ENCODE data around the gene PPP2R5C.

Gene PPP2R5C

GRCh38 chr14:101865288-101865687 lies 103.8 kb downstream of the PPP2R5C start:
- no peak for DNase-seq (ENCODE audit: low read depth)

- no peak for DNase-seq (ENCODE audit: low read depth)
Observed at GRCh38 chr14:101867854-101868253, 106.3 kb downstream of the PPP2R5C start.

DNA sequence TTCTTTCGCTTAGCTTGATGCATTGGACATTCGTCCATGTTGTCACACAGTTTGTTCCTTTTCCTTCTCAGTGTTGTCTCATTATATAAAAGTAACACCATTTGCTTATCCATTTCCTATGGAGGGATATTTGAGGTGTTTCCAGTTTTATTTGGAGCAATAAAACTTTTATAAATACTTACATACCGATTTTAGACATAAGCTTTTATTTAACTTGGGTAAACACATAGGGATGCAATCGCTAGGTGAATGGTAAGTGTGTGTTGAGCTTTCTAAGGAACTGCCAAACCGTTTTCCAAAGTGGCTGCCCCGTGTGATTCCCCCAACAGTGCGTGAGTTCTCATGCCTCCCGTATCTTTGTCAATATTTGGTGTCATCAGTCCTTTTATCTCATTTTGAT lies 107.7 kb downstream of the PPP2R5C start:
- DNase-seq (ENCODE audit: low read depth), result no peak

DNA sequence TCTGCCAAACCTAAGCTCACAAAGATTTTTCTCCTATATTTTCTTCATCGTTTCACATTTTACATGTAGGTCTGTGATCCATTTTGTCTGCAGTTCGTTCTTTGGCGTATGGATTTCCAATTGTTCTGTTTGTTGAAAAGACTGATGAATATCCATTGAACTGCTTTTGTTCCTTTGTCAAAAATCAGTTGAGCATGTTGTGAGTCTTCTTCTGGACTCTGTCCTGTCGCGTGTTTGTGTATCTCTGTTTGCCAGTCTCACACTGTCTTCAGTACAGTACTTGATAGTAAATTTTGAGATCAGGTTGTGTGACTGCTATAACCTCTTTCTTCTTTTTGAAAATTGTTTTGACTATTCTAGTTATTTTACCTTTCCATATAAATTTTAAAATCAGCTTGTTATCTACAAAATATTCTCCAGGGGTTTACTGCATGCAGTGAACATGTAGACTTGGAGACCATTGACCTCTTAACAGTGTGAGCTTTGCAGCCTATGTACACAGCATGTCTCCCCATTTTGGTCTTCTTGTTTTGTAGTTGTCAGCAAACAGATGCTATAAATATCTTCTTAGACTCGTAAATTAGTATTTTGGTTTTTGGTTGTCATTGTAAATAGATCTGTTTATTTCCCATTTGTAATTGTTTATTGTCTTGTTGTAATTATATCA lies 108.9 kb downstream of the PPP2R5C start:
- DNase-seq (ENCODE audit: low read depth), result no peak

DNA sequence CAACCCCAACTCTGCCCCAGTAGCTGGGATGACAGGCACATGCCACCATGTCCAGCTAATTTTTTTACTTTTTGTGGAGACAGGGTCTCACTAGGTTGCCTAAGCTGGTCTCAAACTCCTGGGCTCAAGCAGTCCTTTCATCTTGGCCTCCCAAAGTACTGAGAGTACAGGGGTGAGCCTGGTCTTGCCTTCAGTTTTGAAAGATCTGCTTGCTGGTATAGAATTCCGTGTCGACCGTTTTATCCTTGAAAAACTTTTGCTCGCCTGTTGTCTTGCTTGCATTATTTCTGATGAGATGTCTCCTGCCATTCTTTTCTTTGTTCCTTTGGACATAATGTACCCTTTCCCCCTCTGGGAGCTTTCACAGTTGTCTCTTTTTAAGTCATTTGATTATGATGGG lies 110.8 kb downstream of the PPP2R5C start:
- DNase-seq (ENCODE audit: low read depth), result no peak

DNA sequence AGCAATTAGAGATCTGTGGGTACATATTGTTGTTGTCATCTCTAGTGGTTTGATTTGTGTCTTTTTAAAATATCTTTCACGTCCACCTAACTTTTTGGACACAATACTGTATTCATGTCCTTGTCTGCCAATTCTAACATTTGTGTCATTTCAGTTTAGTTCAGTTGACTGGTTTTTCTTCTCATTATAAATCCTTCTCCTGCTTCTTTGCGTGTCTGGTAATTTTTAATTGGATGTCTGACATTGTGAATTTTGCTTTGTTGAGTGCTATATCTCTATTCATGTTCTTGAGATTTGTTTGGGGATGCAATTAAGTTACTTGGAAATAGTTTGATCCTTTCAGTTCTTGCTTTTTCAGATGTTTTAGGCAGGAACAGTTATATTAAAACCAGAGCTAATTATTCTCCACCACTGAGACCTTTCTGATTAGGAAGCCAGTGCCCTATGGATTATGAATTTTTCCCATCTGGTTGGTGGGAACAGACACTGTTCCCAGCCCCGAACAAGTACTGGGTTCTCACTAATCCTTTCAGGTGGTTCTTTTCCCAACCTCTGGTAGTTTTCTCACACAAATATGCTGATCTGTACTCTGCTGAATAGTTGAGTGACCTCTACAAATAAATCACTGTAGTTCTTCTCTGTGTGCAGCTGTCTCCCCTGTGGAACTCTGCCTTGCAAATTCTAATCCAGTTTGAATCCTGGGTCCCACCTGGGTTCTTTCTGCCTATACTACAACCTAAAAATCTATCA lies 111.7 kb downstream of the PPP2R5C start:
- no peak for DNase-seq (ENCODE audit: low read depth)

- DNase-seq (ENCODE audit: low read depth), result no peak
Observed at GRCh38 chr14:101873991-101874390, 112.5 kb downstream of the PPP2R5C start.

GRCh38 chr14:101875041-101875726 lies 113.7 kb downstream of the PPP2R5C start:
- DNase-seq (ENCODE audit: low read depth), result no peak

- peak; percentile 41 for DNase-seq (ENCODE audit: low read depth)
Observed at GRCh38 chr14:101875727-101876554, 114.4 kb downstream of the PPP2R5C start.

GRCh38 chr14:101876555-101876938 lies 115.0 kb downstream of the PPP2R5C start:
- DNase-seq (ENCODE audit: low read depth), result peak; percentile 44

- DNase-seq (ENCODE audit: low read depth), result peak; percentile 6
Observed at GRCh38 chr14:101877766-101878165, 116.3 kb downstream of the PPP2R5C start.

GRCh38 chr14:101878211-101878821 lies 116.8 kb downstream of the PPP2R5C start:
- peak; percentile 4 for DNase-seq (ENCODE audit: low read depth)

DNA sequence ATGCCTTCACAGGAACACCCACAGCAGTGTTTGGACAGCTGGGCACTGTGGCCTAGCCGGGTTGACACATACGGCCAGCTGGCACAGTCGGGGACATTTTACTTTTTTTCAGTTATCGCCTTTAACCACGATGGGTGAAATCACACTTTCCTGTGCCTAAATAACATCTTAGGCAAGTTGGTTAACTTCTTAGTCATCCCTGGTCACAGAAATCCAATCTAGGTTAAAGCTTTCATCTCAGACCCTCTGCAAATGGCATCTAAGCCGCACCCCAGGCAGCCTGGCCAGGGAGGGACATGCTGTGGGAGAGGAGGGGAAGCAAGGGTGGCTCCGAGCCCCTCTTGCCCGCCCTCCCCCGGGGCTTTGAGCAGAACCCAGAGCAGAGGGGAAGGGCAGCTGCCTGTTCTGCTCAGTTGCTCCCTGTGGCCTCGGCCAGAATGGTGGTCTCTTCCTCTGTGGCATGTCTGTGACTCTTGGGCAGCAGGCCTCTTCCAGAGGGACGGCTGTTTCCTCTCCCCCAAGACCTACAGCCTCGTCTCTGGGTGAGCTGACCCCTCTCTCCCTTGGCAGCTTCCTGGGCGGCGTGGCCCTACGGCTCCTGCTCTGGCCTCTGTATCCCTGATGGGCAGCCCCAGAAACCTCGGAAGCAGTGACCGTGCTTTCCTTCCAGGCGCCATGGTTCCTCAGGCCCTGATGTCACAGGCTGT lies 117.5 kb downstream of the PPP2R5C start:
- DNase-seq (ENCODE audit: low read depth), result peak; percentile 19

DNA sequence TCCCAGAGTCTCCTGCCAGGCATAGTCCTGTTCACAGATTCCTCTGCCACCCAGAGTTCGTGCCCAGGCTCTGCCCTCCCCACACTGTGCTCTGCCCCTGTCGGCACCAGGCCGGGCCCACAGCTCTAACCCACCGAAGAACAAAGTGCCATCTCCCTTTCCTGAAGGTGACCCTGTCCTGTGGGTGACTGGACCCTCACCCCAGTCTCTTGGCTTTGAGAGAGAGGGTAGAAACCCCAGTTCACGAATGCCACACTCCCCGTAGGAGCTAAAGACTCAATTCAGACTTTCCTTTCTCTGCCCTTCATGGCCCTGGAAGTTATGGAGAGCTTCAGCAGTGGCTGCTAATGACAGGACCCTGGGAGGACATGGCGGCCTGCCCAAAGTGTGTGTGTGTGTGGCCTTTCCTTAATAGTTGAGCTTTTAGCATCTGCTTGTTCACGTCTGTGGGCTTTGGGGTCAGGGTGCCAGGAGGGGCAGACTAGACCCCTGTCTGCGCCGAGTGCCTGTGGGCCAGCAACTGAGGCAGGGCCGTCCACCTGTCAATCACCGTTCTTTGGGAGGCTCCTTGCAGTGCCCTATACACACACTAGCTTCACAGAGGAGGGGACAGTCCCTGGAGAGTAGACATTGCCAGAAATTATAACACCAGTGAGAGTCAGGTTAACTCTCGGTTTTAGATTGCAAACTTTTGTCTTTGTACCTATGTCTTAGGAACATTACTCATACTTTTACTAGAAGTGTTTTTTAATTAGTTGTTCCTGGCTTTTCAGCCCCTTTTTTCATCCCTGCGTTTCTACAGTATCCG lies 118.2 kb downstream of the PPP2R5C start:
- no peak for DNase-seq (ENCODE audit: low read depth)

- no peak for DNase-seq (ENCODE audit: low read depth)
Observed at GRCh38 chr14:101881426-101881825, 119.9 kb downstream of the PPP2R5C start.

GRCh38 chr14:101882141-101882935 lies 120.8 kb downstream of the PPP2R5C start:
- DNase-seq (ENCODE audit: low read depth), result no peak

GRCh38 chr14:101884089-101884933 lies 122.8 kb downstream of the PPP2R5C start:
- no peak for DNase-seq (ENCODE audit: low read depth)

- DNase-seq (ENCODE audit: low read depth), result no peak
Observed at GRCh38 chr14:101884934-101885576, 123.5 kb downstream of the PPP2R5C start.
